Stimulated activated CD4-positive, alpha-beta T cell treated with anti-CD3 and anti-CD28 coated beads, Interleukin-2, amount 100 ng/mL, for 24 hours (primary cell): ENCODE results near the gene GABPB1.
"Not testable (repeated sequence)": the region's sequence is repeated elsewhere in the genome, so short reads cannot be mapped to it uniquely, and the experiment has no call there.

Experiments used
- DNase-seq, 2 donors: peaks; one replicate each; pipeline ENCODE4 v3.0.0-alpha.2; 2020

The GABPB1 gene

GRCh38 chr15:50354838-50355618 lies at the start of gene GABPB1:
GABPB1 (minus strand) TSS chr15:50355198; CDS start chr15:50309798, 45,400 bp downstream.
- peak; percentile 88 to 89 for DNase-seq

- not testable (repeated sequence) for DNase-seq
These were observed 36.6 kb upstream of the GABPB1 start for GRCh38 chr15:50391561-50391960.

DNA sequence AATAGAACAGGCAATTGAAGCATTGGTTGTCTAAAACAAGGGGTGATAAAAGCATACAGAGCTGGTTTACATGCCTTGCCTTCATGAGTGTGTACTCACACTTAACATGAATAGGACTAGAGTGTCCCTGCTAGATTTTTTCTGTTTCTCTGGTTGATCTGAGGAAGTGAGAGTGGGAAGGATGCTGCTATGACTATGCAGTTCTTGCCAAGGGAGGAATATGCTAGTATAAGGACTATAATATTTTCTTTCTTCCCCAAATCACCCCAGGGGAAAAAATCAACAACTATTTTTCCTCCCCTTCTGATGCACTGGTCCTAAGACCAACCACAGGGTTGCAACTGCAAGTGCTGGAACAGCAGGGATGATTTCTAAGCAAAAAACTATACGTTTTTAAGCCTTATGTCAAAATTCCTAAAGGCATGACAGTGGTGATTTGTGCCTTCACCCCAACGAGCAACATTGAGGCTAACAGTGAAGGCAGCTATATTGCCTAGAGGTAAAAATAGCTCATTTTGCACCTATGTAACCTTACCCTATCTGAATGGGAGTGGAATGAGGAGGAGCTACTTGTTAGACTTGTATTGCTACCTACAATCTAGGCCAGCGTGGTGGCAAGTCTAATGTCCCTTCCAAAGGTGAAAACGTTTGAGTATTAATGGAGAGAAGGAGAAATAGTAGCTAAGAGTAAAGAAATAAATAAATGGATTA lies 35.7 kb upstream of the GABPB1 start:
- no peak for DNase-seq

DNA sequence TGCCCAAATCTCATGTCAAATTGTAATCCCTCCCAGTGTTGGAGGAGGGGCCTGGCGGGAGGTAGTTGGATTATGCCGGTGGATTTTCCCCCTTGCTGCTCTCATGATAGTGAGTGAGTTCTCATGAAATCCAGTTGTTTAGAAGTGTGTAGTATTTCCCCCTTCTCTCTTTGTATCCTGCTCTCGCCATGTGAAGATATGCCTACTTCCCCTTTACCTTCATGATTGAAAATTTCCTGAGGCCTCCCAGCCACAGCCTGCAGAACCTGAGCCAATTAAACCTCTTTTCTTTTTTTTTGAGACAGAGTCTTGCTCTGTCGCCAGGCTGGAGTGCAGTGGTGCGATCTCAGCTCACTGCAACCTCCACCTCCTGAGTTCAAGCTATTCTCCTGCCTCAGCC lies 27.4 kb upstream of the GABPB1 start:
- not testable (repeated sequence) for DNase-seq

- DNase-seq, result no peak
These were observed 26.4 kb upstream of the GABPB1 start for GRCh38 chr15:50381438-50381837.

DNA sequence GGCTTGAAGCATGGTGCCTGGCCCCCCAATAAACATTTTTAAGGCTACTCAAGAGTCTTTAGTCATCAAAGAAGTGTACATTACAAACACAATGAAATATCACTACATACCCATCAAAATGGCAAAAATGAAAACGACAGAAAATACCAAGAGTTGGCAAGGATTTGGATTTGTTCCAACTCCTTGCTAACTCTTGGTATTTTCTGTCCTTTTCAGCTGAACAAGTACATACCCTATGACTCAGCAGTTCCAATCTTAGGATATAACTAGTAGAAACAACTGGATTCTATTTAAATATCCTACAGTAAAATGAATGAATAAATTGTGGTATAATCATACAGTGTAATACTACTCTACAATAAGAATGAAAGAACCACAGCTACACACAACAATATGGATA lies 25.1 kb upstream of the GABPB1 start:
- no peak for DNase-seq

GRCh38 chr15:50379413-50379812 lies 24.4 kb upstream of the GABPB1 start:
- not testable (repeated sequence) for DNase-seq

GRCh38 chr15:50378776-50379175 lies 23.8 kb upstream of the GABPB1 start:
- no peak for DNase-seq

DNA sequence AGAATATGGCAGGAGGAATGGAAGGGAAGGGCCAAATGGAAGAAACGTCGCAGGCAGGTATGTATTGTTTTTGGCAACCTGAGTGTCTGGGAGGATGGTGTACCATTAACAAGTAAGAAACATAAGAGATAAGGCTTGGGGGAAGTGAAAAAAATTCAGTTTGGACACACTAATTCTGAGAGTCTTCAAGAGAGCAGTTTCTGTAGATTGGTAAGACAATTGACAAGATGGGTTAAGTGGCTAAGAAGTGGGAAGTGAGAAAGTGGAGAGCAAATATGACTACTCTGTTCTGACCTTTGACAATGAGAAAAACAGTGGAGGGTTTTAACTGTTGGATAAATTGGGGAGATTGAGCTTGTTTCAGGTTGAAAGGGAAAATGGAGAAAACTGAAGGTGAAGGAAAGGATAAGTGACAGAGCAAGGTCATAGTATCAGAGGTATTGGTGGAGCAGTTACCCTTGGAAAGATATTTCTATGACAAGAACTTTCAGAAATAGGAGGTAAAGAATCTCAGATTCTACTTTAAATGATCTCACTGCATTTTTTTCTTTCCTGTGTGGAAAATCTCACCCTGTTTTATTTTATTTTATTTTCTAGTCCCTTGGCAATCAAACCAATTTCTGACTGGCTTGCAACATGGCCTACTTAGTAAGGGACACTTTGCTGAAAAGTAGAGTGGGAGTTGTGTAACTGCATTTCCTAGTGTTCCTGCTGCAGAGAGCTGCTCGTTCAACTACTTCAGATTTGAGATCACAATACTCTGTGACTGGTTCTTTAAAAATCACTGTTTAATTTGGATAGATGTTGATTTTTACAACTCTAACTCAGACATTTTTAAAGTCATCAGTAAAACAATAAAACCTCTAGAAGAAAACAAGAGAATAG lies 23.1 kb upstream of the GABPB1 start:
- DNase-seq, result no peak

DNA sequence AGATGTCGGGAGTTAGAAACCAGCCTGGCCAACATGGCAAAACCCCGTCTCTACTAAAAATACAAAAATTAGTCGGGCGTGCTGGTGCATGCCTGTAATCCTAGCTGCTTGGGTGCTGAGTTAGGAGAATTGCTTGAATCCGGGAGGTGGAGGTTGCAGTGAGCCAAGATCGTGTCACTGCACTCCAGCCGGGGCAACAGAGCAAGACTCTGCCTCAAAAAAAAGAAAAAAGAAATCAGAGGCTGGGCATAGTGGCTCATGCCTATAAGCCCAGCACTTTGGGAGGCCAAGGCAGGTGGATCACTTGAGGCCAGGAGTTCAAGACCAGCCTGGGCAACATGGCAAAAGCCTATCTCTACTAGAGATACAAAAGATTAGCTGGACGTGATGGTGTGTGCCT lies 14.6 kb upstream of the GABPB1 start:
- DNase-seq, result not testable (repeated sequence)

- no peak for DNase-seq
These were observed 11.0 kb upstream of the GABPB1 start for GRCh38 chr15:50365971-50366370.

GRCh38 chr15:50365570-50365969 lies 10.6 kb upstream of the GABPB1 start:
- no peak for DNase-seq

DNA sequence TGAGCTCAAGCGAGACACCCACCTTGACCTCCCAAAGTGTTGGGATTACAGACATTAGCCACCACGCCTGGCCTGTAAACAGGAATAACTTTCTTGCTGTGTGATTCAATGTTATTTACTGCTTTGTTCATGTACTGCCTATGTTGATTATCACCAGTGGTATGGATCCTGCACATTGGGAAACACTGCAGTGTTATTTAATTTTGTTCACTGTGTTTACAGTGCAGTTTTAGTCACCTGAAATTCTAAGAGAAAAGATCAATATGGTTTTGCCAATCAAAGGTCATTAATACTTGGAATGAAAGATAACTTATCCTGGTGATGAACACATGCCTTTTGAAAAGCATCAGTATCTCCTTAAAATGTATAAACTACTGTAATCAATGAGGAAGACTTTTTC lies 8.6 kb upstream of the GABPB1 start:
- no peak for DNase-seq

GRCh38 chr15:50361756-50362155 lies 6.8 kb upstream of the GABPB1 start:
- DNase-seq, result no peak

- peak in 1 of 2 donors; percentile 18 for DNase-seq
These were observed 3.8 kb upstream of the GABPB1 start for GRCh38 chr15:50358845-50359244.

DNA sequence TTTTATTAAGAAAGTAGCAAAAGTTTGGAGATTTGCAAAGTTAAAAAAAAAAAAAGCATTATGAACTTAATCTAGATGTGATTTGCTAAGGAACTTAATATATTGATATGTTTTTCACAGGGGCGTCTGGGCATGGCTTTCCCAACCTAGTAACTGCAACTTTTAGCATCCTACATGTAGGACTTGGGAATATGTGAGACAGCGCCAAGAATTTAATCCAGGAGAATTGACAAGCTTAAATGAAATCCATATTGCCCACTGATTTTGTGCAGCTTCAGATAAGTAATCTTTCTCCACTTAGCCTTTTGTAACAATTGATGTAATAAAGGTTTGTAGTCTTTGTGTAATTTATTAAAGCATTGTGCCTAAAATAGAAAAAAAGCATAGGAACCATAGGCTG lies 982 bp upstream of the GABPB1 start:
- no peak for DNase-seq

DNA sequence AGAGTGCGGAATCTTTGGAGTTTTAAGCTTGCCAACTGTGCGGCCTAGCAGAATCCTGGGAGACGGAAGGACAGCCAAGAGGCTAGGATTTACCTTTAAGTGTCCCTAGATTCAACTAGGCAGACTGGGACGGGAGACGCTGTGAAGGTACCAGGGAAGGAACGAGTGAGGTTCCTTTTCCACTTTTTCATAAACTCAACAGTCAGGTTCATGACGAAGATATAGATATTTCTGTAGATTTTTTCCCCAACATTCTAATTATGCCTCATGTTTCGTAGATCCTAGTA lies 564 bp upstream of the GABPB1 start:
- no peak for DNase-seq

DNA sequence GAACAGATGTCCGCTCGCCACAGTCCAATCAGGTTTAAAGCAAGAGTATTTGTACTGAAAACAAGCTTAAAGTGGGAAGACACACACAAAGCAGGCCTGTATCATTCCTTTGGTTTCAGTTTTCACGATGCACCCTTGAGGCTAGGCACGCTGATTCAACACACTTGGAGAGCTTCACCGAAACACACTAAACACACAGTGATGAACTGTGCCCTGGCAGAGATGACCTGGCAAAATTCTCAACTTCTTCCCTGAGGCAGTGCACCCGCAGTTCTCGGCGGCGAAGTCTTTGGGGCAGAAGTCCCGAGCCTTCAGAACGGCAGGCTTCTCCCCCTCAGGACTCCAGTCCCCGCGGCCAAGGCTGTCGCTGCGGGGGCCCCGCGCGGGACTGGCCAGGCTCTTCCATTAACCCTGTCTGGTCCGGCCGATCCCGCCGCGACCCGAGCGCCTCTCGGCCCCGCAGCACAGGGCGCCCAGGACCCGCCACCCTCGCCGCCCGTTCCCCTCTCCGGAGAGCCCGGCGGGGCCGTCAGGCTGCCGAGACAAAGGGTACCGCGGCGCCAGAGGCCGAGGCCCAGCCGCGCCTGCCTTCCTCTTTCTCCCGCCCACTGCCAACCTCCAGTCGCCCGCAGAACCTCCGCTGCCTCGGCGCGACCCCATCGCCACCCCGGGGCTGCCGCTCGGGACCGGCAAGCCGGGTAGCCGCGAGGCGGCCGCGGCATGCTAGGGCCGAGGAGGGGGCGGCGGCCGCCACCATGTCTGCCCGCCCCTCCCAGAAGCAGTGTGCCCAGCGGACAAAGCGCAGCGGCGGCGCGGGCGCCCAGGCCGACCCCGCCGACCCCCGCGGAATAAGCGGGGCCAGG lies 792 bp downstream of the GABPB1 start:
- DNase-seq, result peak; percentile 46 to 66

GRCh38 chr15:50353251-50353974 lies 1.6 kb downstream of the GABPB1 start:
- no peak for DNase-seq

- DNase-seq, result no peak
These were observed 4.4 kb downstream of the GABPB1 start for GRCh38 chr15:50350621-50351020.

- no peak for DNase-seq
These were observed 9.7 kb downstream of the GABPB1 start for GRCh38 chr15:50345298-50345697.

- no peak for DNase-seq
These were observed 11.0 kb downstream of the GABPB1 start for GRCh38 chr15:50344006-50344464.
